CD4-positive, CD25-positive, alpha-beta regulatory T cell (primary cell): ENCODE results near the gene IFNG-AS1. TPM values are rescaled to one million over a fixed set of nuclear protein-coding genes. Genes with fewer than 3 reads are reported as not detected.

ENCODE experiments used
- ATAC-seq, 2 donors: fragments of 150-1000 bp; cut with Tn5 transposase; one replicate each; pipeline ENCODE4 v1.10.0; 2021; ENCODE audit warnings: low read depth in 2 of 2, moderate number of reproducible peaks in 2 of 2, moderate library complexity in 1 of 2
- DNase-seq, 3 donors: peaks; one replicate each; pipeline versions ENCODE4 v3.0.0 to v3.0.0-alpha.2; 2012 to 2022; ENCODE audit warnings: mixed read lengths in 1 of 3
- H3K27ac ChIP-seq: one replicate; pipeline ENCODE4 v1.7.0; 2013; ENCODE audit warnings: mild to moderate bottlenecking, low read length; ENCODE audit not compliant: insufficient read depth, poor library complexity, severe bottlenecking
- H3K27me3 ChIP-seq: one replicate; pipeline ENCODE4 v1.7.0; 2013; ENCODE audit warnings: low read length; ENCODE audit not compliant: control insufficient read depth, insufficient read depth
- H3K36me3 ChIP-seq: one replicate; pipeline ENCODE4 v1.7.0; 2013; ENCODE audit warnings: mild to moderate bottlenecking, low read length, moderate library complexity; ENCODE audit not compliant: control insufficient read depth, insufficient read depth
- H3K4me1 ChIP-seq: 2 replicates; pipeline ENCODE4 v1.7.0; 2013; ENCODE audit warnings: mild to moderate bottlenecking, low read length; ENCODE audit not compliant: insufficient read depth, control insufficient read depth, poor library complexity, severe bottlenecking
- H3K4me3 ChIP-seq: one replicate; pipeline ENCODE4 v1.7.0; 2013; ENCODE audit warnings: low read depth, mild to moderate bottlenecking, low read length, moderate library complexity
- H3K9me3 ChIP-seq, 2 experiments: 1 replicate in 1 of 2; 2 replicates in 1 of 2; pipeline ENCODE4 v1.7.0; 2013; ENCODE audit warnings: low read length in 2 of 2, mild to moderate bottlenecking in 1 of 2, moderate library complexity in 1 of 2; ENCODE audit not compliant: control insufficient read depth in 2 of 2
- H3K27ac Mint-ChIP-seq, 3 donors: one replicate each; pipeline ENCODE4 v1.8.0; 2020 to 2022; ENCODE audit warnings: mild to moderate bottlenecking in 3 of 3, mixed read lengths in 3 of 3, moderate library complexity in 2 of 3
- H3K27me3 Mint-ChIP-seq: one replicate; pipeline ENCODE4 v1.8.0; 2022; ENCODE audit warnings: mild to moderate bottlenecking, mixed read lengths
- H3K36me3 Mint-ChIP-seq: one replicate; pipeline ENCODE4 v1.8.0; 2020; ENCODE audit warnings: mixed read lengths
- H3K4me1 Mint-ChIP-seq, 4 donors: one replicate each; pipeline ENCODE4 v1.8.0; 2020 to 2022; ENCODE audit warnings: mixed read lengths in 4 of 4, mild to moderate bottlenecking in 1 of 4
- H3K4me3 Mint-ChIP-seq, 4 donors: one replicate each; pipeline ENCODE4 v1.8.0; 2020 to 2022; ENCODE audit warnings: mild to moderate bottlenecking in 4 of 4, mixed read lengths in 4 of 4, moderate library complexity in 3 of 4
- H3K9me3 Mint-ChIP-seq, 7 donors: one replicate each; pipeline ENCODE4 v1.8.0; 2020 to 2022; ENCODE audit warnings: mixed read lengths in 7 of 7, mild to moderate bottlenecking in 3 of 7, moderate library complexity in 2 of 7
- polyA plus RNA-seq, 4 donors: library from polyadenylated mRNA; unstranded; fragments of 300-500 nt; fragmentation: Illumina TruSeq; gene quantifications; one replicate each; pipeline ENCODE4 v1.2.3, GENCODE V29; 2021
- total RNA-seq: library from RNA; stranded (reverse); gene quantifications from one replicate; pipeline ENCODE4 v1.2.3, GENCODE V29; 2022

The IFNG-AS1 gene
- total and polyA plus RNA-seq, 5 donors from 2014 or later: 0.24 to 9.3 (median 2.5) TPM

DNA sequence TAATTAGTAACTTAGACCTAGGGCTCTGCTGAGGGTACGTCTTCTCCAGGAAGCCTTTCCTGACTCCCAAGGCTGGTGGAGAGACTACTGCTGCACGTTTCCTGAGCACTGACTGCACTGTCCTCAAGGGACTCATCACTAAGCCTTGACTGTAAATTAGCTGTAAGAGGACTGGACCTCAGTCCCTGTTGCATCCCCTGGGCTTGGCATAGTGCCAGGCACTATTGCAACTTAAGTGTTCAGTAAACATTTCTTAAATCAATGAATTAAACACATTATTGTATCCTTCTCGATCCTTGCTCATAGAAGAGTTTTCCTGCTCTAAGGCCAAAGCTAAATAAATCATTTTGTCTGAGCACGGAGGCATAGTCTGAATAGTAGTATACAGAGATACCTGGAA lies 31.9 kb upstream of the IFNG-AS1 start:
- no peaks in the 10 kb centered on the region for H3K36me3 ChIP-seq
- peaks cover 8% of the 10 kb centered on the region for H3K27me3 ChIP-seq
- no peak overlapping the region for H3K4me3 Mint-ChIP-seq
- no peaks in the 10 kb centered on the region for H3K36me3 Mint-ChIP-seq
- no peaks in the 10 kb centered on the region for H3K9me3 ChIP-seq
- H3K27ac ChIP-seq: no peak overlapping the region
- H3K4me3 ChIP-seq: no peak overlapping the region
- no peaks in the 10 kb centered on the region for H3K4me1 Mint-ChIP-seq
- no peak overlapping the region for H3K27ac Mint-ChIP-seq
- DNase-seq (no peak), ATAC-seq (no peak)
- peaks cover 0 to 8% (median 0%) of the 10 kb centered on the region in 7 donors for H3K9me3 Mint-ChIP-seq
- H3K4me1 ChIP-seq: no peaks in the 10 kb centered on the region
- peaks cover 15% of the 10 kb centered on the region for H3K27me3 Mint-ChIP-seq

DNA sequence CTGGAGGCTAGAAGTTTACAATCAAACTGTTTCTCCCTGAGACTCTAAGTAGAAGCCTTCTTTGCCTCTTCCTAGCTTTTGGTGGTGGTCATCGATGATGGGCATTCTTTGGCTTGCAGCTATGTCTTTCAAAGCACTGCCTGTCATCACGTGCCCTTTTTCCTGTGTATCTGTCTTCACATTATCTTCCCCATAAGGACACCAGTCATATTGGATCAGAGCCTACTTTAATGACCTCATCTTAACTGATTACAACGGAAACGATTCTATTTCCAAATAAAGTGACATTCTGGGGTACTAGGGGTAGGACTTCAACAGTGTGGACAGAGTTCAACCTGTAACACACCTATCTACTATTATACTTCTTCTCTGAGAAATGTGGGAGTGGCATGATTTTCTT lies 31.1 kb upstream of the IFNG-AS1 start:
- Mint-ChIP-seq H3K27me3 (peaks cover 15% of the 10 kb centered on the region), H3K4me3 (no peak overlapping the region)
- DNase-seq: no peak

DNA sequence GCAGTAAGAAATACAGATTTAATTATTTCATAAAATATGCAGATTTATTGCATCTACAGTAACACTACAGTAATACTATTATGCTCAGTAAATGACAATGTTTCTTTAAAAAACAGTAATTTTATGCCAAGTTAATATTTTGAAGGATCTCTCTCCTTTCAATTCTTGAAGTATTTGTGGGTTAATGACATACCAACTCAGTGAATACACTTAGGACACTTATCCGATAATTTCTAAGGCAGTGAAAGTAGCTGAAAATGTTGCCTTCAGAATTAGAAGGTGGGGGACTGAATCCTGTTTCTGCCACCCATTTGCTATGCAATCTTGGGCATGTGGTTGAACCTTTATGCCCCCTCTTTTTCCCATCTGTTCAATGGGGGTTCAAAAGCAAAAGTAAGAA lies 24.8 kb upstream of the IFNG-AS1 start:
- Histone ChIP-seq H3K4me1 (no peaks in the 10 kb centered on the region), H3K4me3 (no peak overlapping the region), H3K9me3 (no peaks in the 10 kb centered on the region), H3K36me3 (no peaks in the 10 kb centered on the region), H3K27me3 (peaks cover 9% of the 10 kb centered on the region), H3K27ac (no peak overlapping the region)
- Mint-ChIP-seq H3K36me3 (no peaks in the 10 kb centered on the region), H3K27ac (no peak overlapping the region), H3K4me1 (no peaks in the 10 kb centered on the region), H3K4me3 (no peak overlapping the region), H3K27me3 (peaks cover 20% of the 10 kb centered on the region), H3K9me3 (peaks cover 0 to 3% (median 0%) of the 10 kb centered on the region in 7 donors)
- no peak for DNase-seq
- ATAC-seq: no peak

More for the DNA sequence above, 31.1 kb upstream of the IFNG-AS1 start:
- Histone ChIP-seq H3K4me1 (no peaks in the 10 kb centered on the region), H3K27me3 (peaks cover 10% of the 10 kb centered on the region), H3K9me3 (no peaks in the 10 kb centered on the region), H3K4me3 (no peak overlapping the region), H3K27ac (no peak overlapping the region), H3K36me3 (no peaks in the 10 kb centered on the region)
- Mint-ChIP-seq H3K27ac (no peak overlapping the region), H3K4me1 (no peaks in the 10 kb centered on the region), H3K36me3 (no peaks in the 10 kb centered on the region), H3K9me3 (peaks cover 0 to 4% (median 0%) of the 10 kb centered on the region in 7 donors)
- ATAC-seq: no peak

DNA sequence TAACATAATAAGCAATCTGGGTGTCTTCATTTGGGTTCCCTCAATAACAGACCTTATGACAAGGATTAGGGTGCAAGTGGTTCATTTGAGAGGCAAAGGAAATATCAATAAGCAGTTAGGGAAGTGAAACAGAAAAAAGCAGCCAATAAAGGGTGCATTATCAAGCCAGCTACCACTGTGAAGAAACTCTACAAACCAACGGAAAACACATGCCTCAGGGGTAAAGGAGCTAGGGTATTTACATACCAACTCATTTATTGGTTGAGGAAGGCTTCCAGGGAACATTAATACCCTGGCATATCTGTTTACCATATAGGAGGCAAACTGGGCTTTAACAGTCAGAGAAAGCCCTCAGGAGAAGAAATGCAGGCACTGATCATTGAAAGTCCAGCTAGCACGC lies 22.7 kb upstream of the IFNG-AS1 start:
- H3K36me3 Mint-ChIP-seq: no peaks in the 10 kb centered on the region
- H3K4me1 ChIP-seq: no peaks in the 10 kb centered on the region

DNA sequence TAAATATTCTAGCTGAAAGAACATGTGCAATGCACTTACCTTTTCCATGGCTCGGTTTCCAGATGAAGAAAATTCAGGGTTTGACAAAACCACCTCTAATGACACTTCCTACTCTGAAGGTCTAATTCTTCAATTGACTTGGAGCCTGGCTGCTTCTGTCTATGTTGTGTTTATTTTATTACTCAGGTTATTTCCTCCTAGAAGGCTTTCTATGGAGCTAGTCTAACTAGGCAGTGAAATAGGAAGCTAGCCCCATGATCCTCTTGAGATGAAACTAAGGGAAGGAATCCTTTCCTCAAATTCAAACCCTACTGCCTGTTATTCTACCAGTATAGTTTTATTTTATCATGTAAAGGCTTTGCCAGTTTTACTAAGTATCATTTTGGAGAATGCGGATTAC lies 20.9 kb upstream of the IFNG-AS1 start:
- H3K4me3 Mint-ChIP-seq: no peak overlapping the region
- no peaks in the 10 kb centered on the region for H3K4me1 Mint-ChIP-seq
- Histone ChIP-seq H3K4me3 (no peak overlapping the region), H3K27me3 (peaks cover 4% of the 10 kb centered on the region), H3K9me3 (no peaks in the 10 kb centered on the region), H3K36me3 (no peaks in the 10 kb centered on the region), H3K27ac (no peak overlapping the region), H3K4me1 (no peaks in the 10 kb centered on the region)
- H3K27ac Mint-ChIP-seq: no peak overlapping the region
- no peaks in the 10 kb centered on the region for H3K36me3 Mint-ChIP-seq
- peaks cover 0 to 2% (median 0%) of the 10 kb centered on the region in 7 donors for H3K9me3 Mint-ChIP-seq
- peaks cover 27% of the 10 kb centered on the region for H3K27me3 Mint-ChIP-seq
- ATAC-seq: no peak
- DNase-seq: no peak

More for the DNA sequence above, 22.7 kb upstream of the IFNG-AS1 start:
- Mint-ChIP-seq H3K4me3 (no peak overlapping the region), H3K27me3 (peaks cover 26% of the 10 kb centered on the region), H3K27ac (no peak overlapping the region), H3K9me3 (peaks cover 0 to 3% (median 0%) of the 10 kb centered on the region in 7 donors), H3K4me1 (no peaks in the 10 kb centered on the region)
- H3K9me3 ChIP-seq: no peaks in the 10 kb centered on the region
- H3K27ac ChIP-seq: no peak overlapping the region
- ATAC-seq (no peak), DNase-seq (no peak)
- no peaks in the 10 kb centered on the region for H3K36me3 ChIP-seq
- peaks cover 10% of the 10 kb centered on the region for H3K27me3 ChIP-seq
- no peak overlapping the region for H3K4me3 ChIP-seq

DNA sequence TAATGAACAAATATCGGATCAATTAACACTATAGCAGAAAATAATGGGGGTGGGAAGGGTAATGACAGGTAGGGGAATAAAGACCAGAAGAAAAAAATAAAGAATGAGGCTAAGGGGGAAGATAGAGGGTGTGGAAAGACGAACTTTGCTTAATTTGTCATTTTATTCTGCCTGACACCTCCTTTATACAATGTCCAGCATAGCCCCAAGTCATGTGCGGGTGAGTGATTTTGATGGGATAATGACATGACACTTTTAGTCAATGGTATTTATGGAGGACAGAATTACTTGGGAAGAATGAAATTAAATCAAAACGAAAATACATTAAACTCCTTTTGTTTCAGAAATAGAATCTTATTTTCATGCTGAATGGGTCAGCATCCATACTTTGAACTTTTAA lies 20.5 kb upstream of the IFNG-AS1 start:
- H3K27me3 Mint-ChIP-seq: peaks cover 31% of the 10 kb centered on the region
- no peaks in the 10 kb centered on the region for H3K36me3 ChIP-seq
- DNase-seq: no peak
- H3K36me3 Mint-ChIP-seq: no peaks in the 10 kb centered on the region
- H3K27me3 ChIP-seq: peaks cover 4% of the 10 kb centered on the region
- peaks cover 0 to 2% (median 0%) of the 10 kb centered on the region in 7 donors for H3K9me3 Mint-ChIP-seq
- ATAC-seq: no peak
- H3K4me3 Mint-ChIP-seq: no peak overlapping the region
- no peak overlapping the region for H3K27ac ChIP-seq
- no peaks in the 10 kb centered on the region for H3K4me1 ChIP-seq
- no peak overlapping the region for H3K27ac Mint-ChIP-seq
- no peak overlapping the region for H3K4me3 ChIP-seq
- no peaks in the 10 kb centered on the region for H3K4me1 Mint-ChIP-seq
- H3K9me3 ChIP-seq: no peaks in the 10 kb centered on the region

DNA sequence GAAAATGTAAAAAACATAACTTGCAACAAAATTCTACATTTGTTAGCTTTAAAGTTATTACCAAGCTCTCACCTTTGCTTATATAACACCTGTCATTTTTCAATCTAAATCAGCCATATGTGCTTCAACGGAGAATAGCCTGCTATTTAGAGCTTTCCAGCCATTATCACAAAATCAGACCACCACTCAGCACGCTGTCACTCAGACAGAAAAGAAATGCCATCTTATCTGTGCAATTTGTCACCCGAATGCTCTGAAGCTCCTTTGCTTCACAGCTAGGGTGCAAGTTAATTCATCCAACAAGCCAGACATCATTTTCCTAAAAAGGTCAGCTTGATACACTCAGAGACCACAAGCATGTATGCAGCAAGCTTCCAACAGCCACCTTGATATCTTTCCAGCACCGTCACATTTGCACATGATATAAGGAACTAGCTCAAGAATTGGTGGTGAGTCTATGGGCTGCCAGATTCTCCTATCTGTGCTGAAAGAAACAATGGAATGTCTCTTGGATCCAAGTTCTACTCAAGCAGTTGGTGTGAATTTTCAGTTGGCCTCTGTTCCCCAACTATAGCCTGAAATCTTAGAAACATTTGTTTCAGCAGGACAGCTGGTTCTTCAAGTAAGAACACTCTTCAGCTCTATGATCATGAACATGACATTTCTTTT lies 20.0 kb upstream of the IFNG-AS1 start:
- no peak for ATAC-seq
- Histone ChIP-seq H3K4me3 (no peak overlapping the region), H3K36me3 (no peaks in the 10 kb centered on the region), H3K27ac (no peak overlapping the region), H3K9me3 (no peaks in the 10 kb centered on the region), H3K27me3 (peaks cover 4% of the 10 kb centered on the region), H3K4me1 (no peaks in the 10 kb centered on the region)
- peaks cover 35% of the 10 kb centered on the region for H3K27me3 Mint-ChIP-seq
- no peaks in the 10 kb centered on the region for H3K4me1 Mint-ChIP-seq
- H3K36me3 Mint-ChIP-seq: no peaks in the 10 kb centered on the region
- no peak overlapping the region for H3K27ac Mint-ChIP-seq
- H3K4me3 Mint-ChIP-seq: no peak overlapping the region
- H3K9me3 Mint-ChIP-seq: peaks cover 0 to 2% (median 0%) of the 10 kb centered on the region in 7 donors
- no peak for DNase-seq

DNA sequence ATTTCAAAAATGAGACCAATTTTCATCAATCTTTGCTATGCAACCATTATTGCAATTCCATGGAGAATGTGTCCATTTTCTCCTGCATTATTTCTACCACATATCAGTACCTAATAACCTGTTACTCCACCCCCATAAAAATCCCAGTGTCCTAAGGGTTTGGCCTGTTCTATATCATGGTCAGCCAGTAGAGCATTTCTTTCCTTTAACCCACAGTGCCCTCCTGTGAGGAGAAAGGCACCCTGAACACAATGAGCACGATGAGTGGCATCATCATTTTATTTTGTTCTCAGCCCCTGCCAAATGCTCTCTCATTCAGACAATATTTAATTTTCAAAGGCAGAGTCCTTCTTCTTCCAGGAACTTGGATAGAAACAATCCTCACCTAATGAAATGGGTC lies 11.6 kb upstream of the IFNG-AS1 start:
- no peak overlapping the region for H3K4me3 Mint-ChIP-seq
- H3K27me3 Mint-ChIP-seq: peaks cover 20% of the 10 kb centered on the region
- no peaks in the 10 kb centered on the region for H3K9me3 ChIP-seq
- H3K4me1 Mint-ChIP-seq: no peaks in the 10 kb centered on the region
- no peak overlapping the region for H3K4me3 ChIP-seq
- ATAC-seq: no peak
- H3K27ac Mint-ChIP-seq: no peak overlapping the region
- DNase-seq: no peak
- no peak overlapping the region for H3K27ac ChIP-seq
- H3K36me3 ChIP-seq: no peaks in the 10 kb centered on the region
- no peaks in the 10 kb centered on the region for H3K27me3 ChIP-seq
- H3K4me1 ChIP-seq: no peaks in the 10 kb centered on the region
- peaks cover 0 to 9% (median 2%) of the 10 kb centered on the region in 7 donors for H3K9me3 Mint-ChIP-seq
- H3K36me3 Mint-ChIP-seq: no peaks in the 10 kb centered on the region
